Endothelial cell of umbilical vein (primary cell): ENCODE measurements around the gene SLC39A9. TPM values are rescaled to one million over a fixed set of nuclear protein-coding genes. Genes with fewer than 3 reads are reported as not detected.

Experiments
- BruUV-seq: library from RNA; stranded (reverse); fragments of 400-500 nt; replicated peaks from 2 replicates; lab custom pipeline; 2021; lab: Mats Ljungman, UMichigan
- CTCF ChIA-PET: fragments of 300-600, 350-600 bp; sonication (Branson Sonifier 250); formaldehyde crosslinking; loops from one replicate; lab custom pipeline; 2021; ENCODE audit warnings: antibody characterized with exemption, inconsistent platforms; lab: Charles Lee
- POLR2A ChIA-PET: fragments of 300-600, 350-600 bp; sonication (Branson Sonifier 250); formaldehyde crosslinking; loops from one replicate; lab custom pipeline; 2021; ENCODE audit warnings: antibody characterized with exemption, inconsistent platforms; lab: Charles Lee
- DNase-seq: peaks from one replicate; pipeline ENCODE4 v3.0.0-alpha.2; 2011; ENCODE audit warnings: low read depth, low spot score
- FAIRE-seq: peaks from 2 replicates; lab custom pipeline; 2011; peaks lifted over from hg19 to GRCh38; lab: Jason Lieb, UNC
- H2AFZ ChIP-seq: 2 replicates; pipeline ENCODE4 v1.6.0; 2012; ENCODE audit warnings: low read depth, low read length, control low read depth, inconsistent platforms
- H3K27ac ChIP-seq: 2 replicates; pipeline ENCODE4 v1.5.1; 2011; ENCODE audit warnings: low read depth, mild to moderate bottlenecking, control low read depth, low read length, moderate library complexity; ENCODE audit not compliant: insufficient read depth
- H3K27me3 ChIP-seq, 2 experiments: 2 replicates each; pipeline versions ENCODE4 v1.6.0 to v1.6.1; 2011; ENCODE audit warnings: low read length in 2 of 2, mixed read lengths in 1 of 2; ENCODE audit not compliant: control insufficient read depth in 2 of 2, insufficient read depth in 2 of 2
- H3K36me3 ChIP-seq, 2 experiments: 2 replicates in 1 of 2; 3 replicates in 1 of 2; pipeline ENCODE4 v1.5.1; 2011; ENCODE audit warnings: low read length in 2 of 2, mild to moderate bottlenecking in 1 of 2, moderate library complexity in 1 of 2; ENCODE audit not compliant: control insufficient read depth in 2 of 2, insufficient read depth in 2 of 2; ENCODE audit errors: extremely low read depth in 1 of 2
- H3K4me1 ChIP-seq: 3 replicates; pipeline ENCODE4 v1.5.1; 2011; ENCODE audit warnings: mild to moderate bottlenecking, low read length; ENCODE audit not compliant: control insufficient read depth, insufficient read depth; ENCODE audit errors: extremely low read depth
- H3K4me2 ChIP-seq: 2 replicates; pipeline ENCODE4 v1.6.1; 2011; ENCODE audit warnings: low read length, control low read depth, mixed read lengths; ENCODE audit not compliant: insufficient read depth
- H3K4me3 ChIP-seq, 3 experiments: fragments of 200-600 bp in 1 of 3; sonication (generic), shearing (Covaris generic) in 1 of 3; replicated peaks in 1 of 3; 2 replicates each; pipeline ENCODE4 v1.5.1; 2011 to 2016; ENCODE audit warnings: control low read depth in 3 of 3, low read length in 3 of 3, mild to moderate bottlenecking in 2 of 3, inconsistent platforms in 1 of 3, low read depth in 1 of 3, moderate library complexity in 1 of 3; ENCODE audit not compliant: insufficient read depth in 1 of 3
- H3K79me2 ChIP-seq: 2 replicates; pipeline ENCODE4 v1.6.0; 2012; ENCODE audit warnings: low read length, inconsistent platforms; ENCODE audit not compliant: control insufficient read depth, insufficient read depth
- H3K9ac ChIP-seq: replicated peaks from 2 replicates; pipeline ENCODE3; 2011; ENCODE audit warnings: low read length, control low read depth; ENCODE audit not compliant: insufficient read depth; ENCODE audit errors: extremely low read depth
- H3K9me1 ChIP-seq: replicated peaks from 3 replicates; pipeline ENCODE4 v1.6.0; 2011; ENCODE audit warnings: mild to moderate bottlenecking, low read length; ENCODE audit not compliant: control insufficient read depth, insufficient read depth; ENCODE audit errors: extremely low read depth
- H3K9me3 ChIP-seq: replicated peaks from 2 replicates; pipeline ENCODE4 v1.5.1; 2012; ENCODE audit warnings: low read length, inconsistent platforms; ENCODE audit not compliant: control insufficient read depth, insufficient read depth
- H4K20me1 ChIP-seq: replicated peaks from 2 replicates; pipeline ENCODE3; 2011; ENCODE audit warnings: mild to moderate bottlenecking, low read length; ENCODE audit not compliant: control insufficient read depth, insufficient read depth; ENCODE audit errors: extremely low read depth
- EZH2 ChIP-seq: IDR thresholded peaks from 2 replicates; pipeline ENCODE4 v1.6.1; 2012; ENCODE audit warnings: borderline replicate concordance, low read depth, mild to moderate bottlenecking, moderate library complexity, low read length, inconsistent platforms; ENCODE audit not compliant: severe bottlenecking
- FOS ChIP-seq: IDR thresholded peaks from 2 replicates; pipeline ENCODE4 v1.6.1; 2011; ENCODE audit warnings: mild to moderate bottlenecking, low read length, moderate library complexity, borderline replicate concordance; ENCODE audit not compliant: insufficient read depth
- GATA2 ChIP-seq: IDR thresholded peaks from 2 replicates; pipeline ENCODE4 v1.7.0; 2011; ENCODE audit warnings: low read depth, mild to moderate bottlenecking, moderate library complexity, mixed read lengths, low read length; ENCODE audit not compliant: insufficient read length, insufficient read depth
- JUN ChIP-seq: IDR thresholded peaks from 2 replicates; pipeline ENCODE4 v1.6.1; 2011; ENCODE audit warnings: borderline replicate concordance, low read depth; ENCODE audit not compliant: insufficient read length, insufficient read depth
- MYC ChIP-seq: IDR thresholded peaks from one replicate; pipeline ENCODE4 v1.6.1; 2011; ENCODE audit warnings: mild to moderate bottlenecking, low read depth, low read length
- POLR2A ChIP-seq: IDR thresholded peaks from 2 replicates; pipeline ENCODE4 v1.6.1; 2012; ENCODE audit warnings: low read depth, mild to moderate bottlenecking, control low read depth, low read length
- POLR2AphosphoS5 ChIP-seq: IDR thresholded peaks from 2 replicates; pipeline ENCODE4 v1.6.1; 2012; ENCODE audit warnings: low read depth, mild to moderate bottlenecking, control low read depth, low read length, moderate library complexity; ENCODE audit not compliant: insufficient read depth
- dilution Hi-C: fragments of 300-500 bp; cut with MboI; formaldehyde crosslinking; loops from one replicate; pipeline ENCODE4 v1.15.0; 2019; ENCODE audit warnings: low sequenced_read_pairs; ENCODE audit not compliant: extremely low pct_ligation_motif_present
- intact Hi-C: fragments of 100-400 bp; cut with micrococcal nuclease; formaldehyde crosslinking; loops from one replicate; pipeline ENCODE4 v1.10.0; 2022
- polyA plus RNA-seq, 4 experiments: library from polyadenylated mRNA; depleted of rRNA in 3 of 4; stranded (reverse) in 3 of 4; unstranded in 1 of 4; fragments of >200 nt; gene quantifications; 2 replicates each; pipeline versions ENCODE4 v1.2.1 to v1.2.3, GENCODE V29; 2011 to 2012; ENCODE audit warnings: missing spikeins in 1 of 4
- total RNA-seq: library from RNA; stranded (reverse); gene quantifications from 2 replicates; pipeline ENCODE4 v1.2.3, GENCODE V29; 2021
- TF ChIP-seq, protein P1 (sequence below): IDR thresholded peaks from 2 replicates; pipeline ENCODE4 v1.6.1; 2011; ENCODE audit not compliant: insufficient read depth, insufficient read length
- TF ChIP-seq, protein P2 (sequence below), 2 donors: IDR thresholded peaks; 1 replicate in 1 of 2; 2 replicates in 1 of 2; pipeline ENCODE4 v1.5.1; 2011; ENCODE audit warnings: low read length in 2 of 2, mild to moderate bottlenecking in 2 of 2, moderate library complexity in 2 of 2, control low read depth in 1 of 2, inconsistent platforms in 1 of 2, low read depth in 1 of 2; ENCODE audit not compliant: insufficient read depth in 1 of 2; ENCODE audit errors: extremely low read depth in 1 of 2

SLC39A9 gene
- total and polyA plus RNA-seq, 2 donors (not counting 3 experiments of a cell fraction or from before 2014, with no cell fraction given) = 39.8 to 55.2 TPM

DNA sequence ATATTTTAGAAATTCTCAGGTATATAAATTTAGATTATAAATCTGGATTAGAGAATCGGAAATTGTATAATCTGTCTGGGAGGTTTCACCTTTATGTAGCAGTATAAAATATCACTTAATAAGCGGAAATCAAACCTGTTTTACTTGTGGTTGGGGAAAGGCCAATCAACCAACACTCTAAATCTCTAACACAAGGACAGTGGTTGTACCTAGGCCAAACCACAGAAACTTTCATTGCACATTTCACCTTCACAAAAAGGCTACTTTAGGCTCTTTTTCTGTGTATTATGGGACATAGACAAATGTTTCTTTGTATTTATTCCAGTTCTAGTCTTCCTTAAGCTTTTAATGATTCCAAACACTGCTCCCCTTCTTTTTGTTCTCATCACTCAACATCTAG lies 20.2 kb upstream of the SLC39A9 start:
- H2AFZ ChIP-seq = no peak overlapping the region
- no peak overlapping the region for H3K4me3 ChIP-seq
- ChIA-PET POLR2A (no interaction called here), CTCF (no interaction called here)
- intact Hi-C loops (no loop called here), dilution Hi-C loops (no loop called here)
- TF ChIP-seq MYC = no peak
- no peak for TF ChIP-seq POLR2AphosphoS5
- TF ChIP-seq, protein P1, sequence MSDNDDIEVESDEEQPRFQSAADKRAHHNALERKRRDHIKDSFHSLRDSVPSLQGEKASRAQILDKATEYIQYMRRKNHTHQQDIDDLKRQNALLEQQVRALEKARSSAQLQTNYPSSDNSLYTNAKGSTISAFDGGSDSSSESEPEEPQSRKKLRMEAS = no peak
- no peak for TF ChIP-seq JUN
- TF ChIP-seq FOS = no peak
- TF ChIP-seq, protein P2, sequence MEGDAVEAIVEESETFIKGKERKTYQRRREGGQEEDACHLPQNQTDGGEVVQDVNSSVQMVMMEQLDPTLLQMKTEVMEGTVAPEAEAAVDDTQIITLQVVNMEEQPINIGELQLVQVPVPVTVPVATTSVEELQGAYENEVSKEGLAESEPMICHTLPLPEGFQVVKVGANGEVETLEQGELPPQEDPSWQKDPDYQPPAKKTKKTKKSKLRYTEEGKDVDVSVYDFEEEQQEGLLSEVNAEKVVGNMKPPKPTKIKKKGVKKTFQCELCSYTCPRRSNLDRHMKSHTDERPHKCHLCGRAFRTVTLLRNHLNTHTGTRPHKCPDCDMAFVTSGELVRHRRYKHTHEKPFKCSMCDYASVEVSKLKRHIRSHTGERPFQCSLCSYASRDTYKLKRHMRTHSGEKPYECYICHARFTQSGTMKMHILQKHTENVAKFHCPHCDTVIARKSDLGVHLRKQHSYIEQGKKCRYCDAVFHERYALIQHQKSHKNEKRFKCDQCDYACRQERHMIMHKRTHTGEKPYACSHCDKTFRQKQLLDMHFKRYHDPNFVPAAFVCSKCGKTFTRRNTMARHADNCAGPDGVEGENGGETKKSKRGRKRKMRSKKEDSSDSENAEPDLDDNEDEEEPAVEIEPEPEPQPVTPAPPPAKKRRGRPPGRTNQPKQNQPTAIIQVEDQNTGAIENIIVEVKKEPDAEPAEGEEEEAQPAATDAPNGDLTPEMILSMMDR (IDR thresholded peaks at IDR 0.05; ENCODE audit: extremely low read depth in 1 of 2, insufficient read depth in 1 of 2, low read depth in 1 of 2, low read length in 2 of 2) = no peak
- no peak for TF ChIP-seq EZH2
- no peak for TF ChIP-seq GATA2
- no peak for TF ChIP-seq POLR2A
- H3K9me3 ChIP-seq = no peaks in the 10 kb centered on the region
- no peak overlapping the region for H3K4me2 ChIP-seq
- peaks cover 6% of the 10 kb centered on the region for H4K20me1 ChIP-seq
- H3K9ac ChIP-seq = no peak overlapping the region
- H3K36me3 ChIP-seq = peaks cover 9 to 13% of the 10 kb centered on the region in 2 experiments
- no TSS peak for BruUV-seq
- FAIRE-seq = no peak
- DNase-seq = no peak
- H3K27me3 ChIP-seq = no peaks in the 10 kb centered on the region
- no peak overlapping the region for H3K27ac ChIP-seq
- no peaks in the 10 kb centered on the region for H3K4me1 ChIP-seq
- H3K9me1 ChIP-seq = no peaks in the 10 kb centered on the region
- peaks cover 20% of the 10 kb centered on the region for H3K79me2 ChIP-seq
